ENCODE results near the gene SFMBT2.
"Not testable (repeated sequence)": the region's sequence is repeated elsewhere in the genome, so short reads cannot be mapped to it uniquely, and the experiment has no call there.

The SFMBT2 gene

GRCh38 chr10:7225133-7225532 lies 185.7 kb downstream of the SFMBT2 start:
- Histone ChIP-seq H3K4me3 (ENCODE audit: insufficient read length, low read depth) (no peak overlapping the region), H3K9ac (ENCODE audit: insufficient read length, low read depth) (no peak overlapping the region), H3K36me3 (ENCODE audit: insufficient read depth, insufficient read length, low read length) (peaks cover 2% of the 10 kb centered on the region), H3K9me3 (ENCODE audit: insufficient read depth, low read length) (peaks cover 6% of the 10 kb centered on the region; the same call in 1 of the 2 replicates), H3K4me1 (ENCODE audit: insufficient read depth, insufficient read length) (no peaks in the 10 kb centered on the region), H3K27me3 (ENCODE audit: insufficient read depth, insufficient read length) (no peaks in the 10 kb centered on the region)
- TF ChIP-seq SUZ12 (IDR thresholded peaks at IDR 0.05; ENCODE audit: extremely low read depth, insufficient read depth, insufficient read length) (no peak), ZNF274 (IDR thresholded peaks at IDR 0.05; ENCODE audit: low read depth, low read length) (no peak), YY1 (IDR thresholded peaks at IDR 0.05; ENCODE audit: insufficient read depth, insufficient read length) (no peak)
- no peak for DNase-seq (ENCODE audit: low read depth, low spot score)

GRCh38 chr10:7218968-7219367 lies 191.9 kb downstream of the SFMBT2 start:
- H3K9ac ChIP-seq (ENCODE audit: insufficient read length, low read depth) = no peak overlapping the region
- no peak overlapping the region for H3K4me3 ChIP-seq (ENCODE audit: insufficient read length, low read depth)
- peaks cover 3% of the 10 kb centered on the region; the same call in 1 of the 2 replicates for H3K9me3 ChIP-seq (ENCODE audit: insufficient read depth, low read length)
- no peak for TF ChIP-seq SUZ12 (IDR thresholded peaks at IDR 0.05; ENCODE audit: extremely low read depth, insufficient read depth, insufficient read length)
- TF ChIP-seq ZNF274 (IDR thresholded peaks at IDR 0.05; ENCODE audit: low read depth, low read length) = no peak
- no peak for TF ChIP-seq YY1 (IDR thresholded peaks at IDR 0.05; ENCODE audit: insufficient read depth, insufficient read length)
- H3K36me3 ChIP-seq (ENCODE audit: insufficient read depth, insufficient read length, low read length) = no peaks in the 10 kb centered on the region
- H3K27me3 ChIP-seq (ENCODE audit: insufficient read depth, insufficient read length) = no peaks in the 10 kb centered on the region
- no peak for DNase-seq (ENCODE audit: low read depth, low spot score)
- H3K4me1 ChIP-seq (ENCODE audit: insufficient read depth, insufficient read length) = no peaks in the 10 kb centered on the region

- H3K36me3 ChIP-seq (ENCODE audit: insufficient read depth, insufficient read length, low read length); H3K27me3 ChIP-seq (ENCODE audit: insufficient read depth, insufficient read length); H3K4me1 ChIP-seq (ENCODE audit: insufficient read depth, insufficient read length); H3K9me3 ChIP-seq (ENCODE audit: insufficient read depth, low read length); DNase-seq (ENCODE audit: low read depth, low spot score); H3K4me3 ChIP-seq (ENCODE audit: insufficient read length, low read depth); H3K9ac ChIP-seq (ENCODE audit: insufficient read length, low read depth): not testable (repeated sequence)
Observed at GRCh38 chr10:7212696-7213095, 198.1 kb downstream of the SFMBT2 start.

- Histone ChIP-seq H3K4me3 (ENCODE audit: insufficient read length, low read depth) (no peak overlapping the region), H3K9ac (ENCODE audit: insufficient read length, low read depth) (no peak overlapping the region), H3K27me3 (ENCODE audit: insufficient read depth, insufficient read length) (no peaks in the 10 kb centered on the region), H3K4me1 (ENCODE audit: insufficient read depth, insufficient read length) (peaks cover 4% of the 10 kb centered on the region), H3K36me3 (ENCODE audit: insufficient read depth, insufficient read length, low read length) (no peaks in the 10 kb centered on the region), H3K9me3 (ENCODE audit: insufficient read depth, low read length) (no peaks in the 10 kb centered on the region)
- TF ChIP-seq YY1 (IDR thresholded peaks at IDR 0.05; ENCODE audit: insufficient read depth, insufficient read length) (no peak), SUZ12 (IDR thresholded peaks at IDR 0.05; ENCODE audit: extremely low read depth, insufficient read depth, insufficient read length) (no peak), ZNF274 (IDR thresholded peaks at IDR 0.05; ENCODE audit: low read depth, low read length) (no peak)
- peak; percentile 27 for DNase-seq (ENCODE audit: low read depth, low spot score)
Observed at GRCh38 chr10:7211857-7212577, 198.8 kb downstream of the SFMBT2 start.

GRCh38 chr10:7210516-7210915 lies 200.3 kb downstream of the SFMBT2 start:
- H3K4me3 ChIP-seq (ENCODE audit: insufficient read length, low read depth) = no peak overlapping the region
- no peaks in the 10 kb centered on the region for H3K27me3 ChIP-seq (ENCODE audit: insufficient read depth, insufficient read length)
- no peak for TF ChIP-seq SUZ12 (IDR thresholded peaks at IDR 0.05; ENCODE audit: extremely low read depth, insufficient read depth, insufficient read length)
- no peak for TF ChIP-seq YY1 (IDR thresholded peaks at IDR 0.05; ENCODE audit: insufficient read depth, insufficient read length)
- TF ChIP-seq ZNF274 (IDR thresholded peaks at IDR 0.05; ENCODE audit: low read depth, low read length) = no peak
- no peak overlapping the region for H3K9ac ChIP-seq (ENCODE audit: insufficient read length, low read depth)
- peaks cover 4% of the 10 kb centered on the region for H3K4me1 ChIP-seq (ENCODE audit: insufficient read depth, insufficient read length)
- DNase-seq (ENCODE audit: low read depth, low spot score) = no peak
- H3K9me3 ChIP-seq (ENCODE audit: insufficient read depth, low read length) = no peaks in the 10 kb centered on the region
- H3K36me3 ChIP-seq (ENCODE audit: insufficient read depth, insufficient read length, low read length) = no peaks in the 10 kb centered on the region

GRCh38 chr10:7209458-7209857 lies 201.4 kb downstream of the SFMBT2 start:
- Histone ChIP-seq H3K36me3 (ENCODE audit: insufficient read depth, insufficient read length, low read length) (no peaks in the 10 kb centered on the region), H3K4me3 (ENCODE audit: insufficient read length, low read depth) (no peak overlapping the region), H3K9me3 (ENCODE audit: insufficient read depth, low read length) (no peaks in the 10 kb centered on the region), H3K4me1 (ENCODE audit: insufficient read depth, insufficient read length) (peaks cover 4% of the 10 kb centered on the region), H3K27me3 (ENCODE audit: insufficient read depth, insufficient read length) (no peaks in the 10 kb centered on the region), H3K9ac (ENCODE audit: insufficient read length, low read depth) (no peak overlapping the region)
- no peak for DNase-seq (ENCODE audit: low read depth, low spot score)
- no peak for TF ChIP-seq ZNF274 (IDR thresholded peaks at IDR 0.05; ENCODE audit: low read depth, low read length)
- no peak for TF ChIP-seq YY1 (IDR thresholded peaks at IDR 0.05; ENCODE audit: insufficient read depth, insufficient read length)
- TF ChIP-seq SUZ12 (IDR thresholded peaks at IDR 0.05; ENCODE audit: extremely low read depth, insufficient read depth, insufficient read length) = no peak

- Histone ChIP-seq H3K4me3 (ENCODE audit: insufficient read length, low read depth) (no peak overlapping the region), H3K36me3 (ENCODE audit: insufficient read depth, insufficient read length, low read length) (no peaks in the 10 kb centered on the region), H3K9me3 (ENCODE audit: insufficient read depth, low read length) (no peaks in the 10 kb centered on the region), H3K4me1 (ENCODE audit: insufficient read depth, insufficient read length) (peaks cover 2% of the 10 kb centered on the region), H3K9ac (ENCODE audit: insufficient read length, low read depth) (no peak overlapping the region), H3K27me3 (ENCODE audit: insufficient read depth, insufficient read length) (no peaks in the 10 kb centered on the region)
- DNase-seq (ENCODE audit: low read depth, low spot score) = no peak
- TF ChIP-seq SUZ12 (IDR thresholded peaks at IDR 0.05; ENCODE audit: extremely low read depth, insufficient read depth, insufficient read length) = no peak
- TF ChIP-seq ZNF274 (IDR thresholded peaks at IDR 0.05; ENCODE audit: low read depth, low read length) = no peak
- TF ChIP-seq YY1 (IDR thresholded peaks at IDR 0.05; ENCODE audit: insufficient read depth, insufficient read length) = no peak
Observed at GRCh38 chr10:7206412-7207100, 204.3 kb downstream of the SFMBT2 start.

Measured in NT2/D1 (cell line).